ENCODE data around the gene MAPK6. TPM values are rescaled to one million over a fixed set of nuclear protein-coding genes. Genes with fewer than 3 reads are reported as not detected.

MAPK6 gene
- total and polyA plus RNA-seq, 10 of the 15 experiments (the other 5 are each of a cell fraction or from before 2014, with no cell fraction given): 20.6 to 100 (median 52.6) TPM

Other genes with a start within 250 kb of the MAPK6 start
- 21.6 and 27.1 TPM in 2 replicates for gene TMOD3, start 189.6 kb upstream of the MAPK6 start, total RNA-seq (2014; rRNA removed)
- 32.8 and 34.6 TPM in 2 replicates for gene TMOD3, start 189.6 kb upstream of the MAPK6 start, total RNA-seq (2014; rRNA removed; fragmentation: Illumina TruSeq; extraction: Trizol)
- gene TMOD3, start 189.6 kb upstream of the MAPK6 start, total RNA-seq (2021): 32.2 and 32.6 TPM in 2 replicates
- gene TMOD3, start 189.6 kb upstream of the MAPK6 start, polyA plus RNA-seq (2011; rRNA removed): 19.4 and 34.8 TPM in 2 replicates
- gene TMOD3, start 189.6 kb upstream of the MAPK6 start, polyA plus RNA-seq (2014; fragmentation: Illumina TruSeq; extraction: Trizol): 23.4 and 24.6 TPM in 2 replicates
- gene TMOD3, start 189.6 kb upstream of the MAPK6 start, polyA plus RNA-seq (2014; fragmentation: Nextera tagmentation; extraction: Ambion mirVana): 1 to 10 TPM; 5.2 to 7.5 TPM
- 16.7 and 20.1 TPM in 2 replicates for gene TMOD3, start 189.6 kb upstream of the MAPK6 start, polyA plus RNA-seq (2014; rRNA removed)
- gene TMOD3, start 189.6 kb upstream of the MAPK6 start, polyA plus RNA-seq (2016; fragmentation: Nextera tagmentation; extraction: Ambion mirVana): 10 to 100 TPM; 35.7 to 39.4 TPM
- 23.7 and 28.6 TPM in 2 replicates for gene LEO1, start 47.4 kb upstream of the MAPK6 start, total RNA-seq (2014; rRNA removed)
- 45.1 and 46.1 TPM in 2 replicates for gene LEO1, start 47.4 kb upstream of the MAPK6 start, total RNA-seq (2014; rRNA removed; fragmentation: Illumina TruSeq; extraction: Trizol)
- gene LEO1, start 47.4 kb upstream of the MAPK6 start, total RNA-seq (2021): 23.0 and 23.6 TPM in 2 replicates
- gene LEO1, start 47.4 kb upstream of the MAPK6 start, polyA plus RNA-seq (2011; rRNA removed): 13.6 and 15.8 TPM in 2 replicates
- gene LEO1, start 47.4 kb upstream of the MAPK6 start, polyA plus RNA-seq (2014; fragmentation: Illumina TruSeq; extraction: Trizol): 50.6 and 62.8 TPM in 2 replicates
- gene LEO1, start 47.4 kb upstream of the MAPK6 start, polyA plus RNA-seq (2014; fragmentation: Nextera tagmentation; extraction: Ambion mirVana): 10 to 100 TPM; 29.5 to 35.2 TPM
- 23.8 and 25.8 TPM in 2 replicates for gene LEO1, start 47.4 kb upstream of the MAPK6 start, polyA plus RNA-seq (2014; rRNA removed)
- gene LEO1, start 47.4 kb upstream of the MAPK6 start, polyA plus RNA-seq (2016; fragmentation: Nextera tagmentation; extraction: Ambion mirVana): 10 to 100 TPM; 45.6 to 47.8 TPM
- gene BCL2L10, start 93.6 kb downstream of the MAPK6 start, total RNA-seq (2014; rRNA removed): 8.2 TPM in 2 replicates
- 4.5 and 5.2 TPM in 2 replicates for gene BCL2L10, start 93.6 kb downstream of the MAPK6 start, total RNA-seq (2014; rRNA removed; fragmentation: Illumina TruSeq; extraction: Trizol)
- gene BCL2L10, start 93.6 kb downstream of the MAPK6 start, total RNA-seq (2021): 6.9 and 7.3 TPM in 2 replicates
- gene BCL2L10, start 93.6 kb downstream of the MAPK6 start, polyA plus RNA-seq (2011; rRNA removed): 0.90 and 1.1 TPM in 2 replicates
- 3.9 and 4.8 TPM in 2 replicates for gene BCL2L10, start 93.6 kb downstream of the MAPK6 start, polyA plus RNA-seq (2014; fragmentation: Illumina TruSeq; extraction: Trizol)
- gene BCL2L10, start 93.6 kb downstream of the MAPK6 start, polyA plus RNA-seq (2014; fragmentation: Nextera tagmentation; extraction: Ambion mirVana): 1 to 10 TPM in 1 of 2 experiments, under 1 TPM in 1; 0.64 to 2.6 TPM
- gene BCL2L10, start 93.6 kb downstream of the MAPK6 start, polyA plus RNA-seq (2014; rRNA removed): 8.3 and 9.9 TPM in 2 replicates
- gene BCL2L10, start 93.6 kb downstream of the MAPK6 start, polyA plus RNA-seq (2016; fragmentation: Nextera tagmentation; extraction: Ambion mirVana): 1 to 10 TPM; 8.0 to 9.1 TPM
- 16.8 and 18.4 TPM in 2 replicates for gene GNB5, start 172.2 kb downstream of the MAPK6 start, total RNA-seq (2014; rRNA removed)
- 10.0 and 10.4 TPM in 2 replicates for gene GNB5, start 172.2 kb downstream of the MAPK6 start, total RNA-seq (2014; rRNA removed; fragmentation: Illumina TruSeq; extraction: Trizol)
- gene GNB5, start 172.2 kb downstream of the MAPK6 start, total RNA-seq (2021): 16.8 and 16.9 TPM in 2 replicates
- 11.3 and 14.6 TPM in 2 replicates for gene GNB5, start 172.2 kb downstream of the MAPK6 start, polyA plus RNA-seq (2011; rRNA removed)
- gene GNB5, start 172.2 kb downstream of the MAPK6 start, polyA plus RNA-seq (2014; fragmentation: Illumina TruSeq; extraction: Trizol): 10.4 and 10.6 TPM in 2 replicates
- gene GNB5, start 172.2 kb downstream of the MAPK6 start, polyA plus RNA-seq (2014; fragmentation: Nextera tagmentation; extraction: Ambion mirVana): 1 to 10 TPM; 2.4 to 4.7 TPM
- gene GNB5, start 172.2 kb downstream of the MAPK6 start, polyA plus RNA-seq (2014; rRNA removed): 15.8 and 15.9 TPM in 2 replicates
- gene GNB5, start 172.2 kb downstream of the MAPK6 start, polyA plus RNA-seq (2016; fragmentation: Nextera tagmentation; extraction: Ambion mirVana): 10 to 100 TPM; 23.4 to 25.9 TPM

Measured in GM12878 (cell line).